H9 (cell line): Measurements from ENCODE around the gene SKAP1. TPM values are rescaled to one million over a fixed set of nuclear protein-coding genes. Genes with fewer than 3 reads are reported as not detected.

Source experiments
- DNase-seq: peaks from one replicate; pipeline ENCODE4 v3.0.0-alpha.2; 2017
- H2AFZ ChIP-seq: one replicate; pipeline ENCODE4 v1.6.1; 2013; ENCODE audit warnings: mild to moderate bottlenecking, low read length, control low read depth, moderate library complexity
- H2AK5ac ChIP-seq: 2 replicates; pipeline ENCODE4 v1.6.1; 2013; ENCODE audit warnings: low read length, control low read depth, mixed read lengths; ENCODE audit not compliant: insufficient read length
- H2BK120ac ChIP-seq: one replicate; pipeline ENCODE4 v1.6.1; 2013; ENCODE audit warnings: low read depth, mild to moderate bottlenecking, low read length, control low read depth, inconsistent platforms; ENCODE audit not compliant: poor library complexity, severe bottlenecking
- H2BK12ac ChIP-seq: 2 replicates; pipeline ENCODE4 v1.6.1; 2013; ENCODE audit warnings: low read length, control low read depth, mixed read lengths, low read depth; ENCODE audit not compliant: insufficient read length
- H2BK15ac ChIP-seq: 2 replicates; pipeline ENCODE4 v1.6.1; 2013; ENCODE audit warnings: low read depth, low read length, control low read depth
- H2BK20ac ChIP-seq: one replicate; pipeline ENCODE4 v1.6.1; 2013; ENCODE audit warnings: low read depth, mild to moderate bottlenecking, low read length, control low read depth, inconsistent platforms; ENCODE audit not compliant: poor library complexity, severe bottlenecking
- H2BK5ac ChIP-seq: 2 replicates; pipeline ENCODE4 v1.6.1; 2013; ENCODE audit warnings: low read length, control low read depth, mixed read lengths; ENCODE audit not compliant: insufficient read length
- H3K14ac ChIP-seq: 2 replicates; pipeline ENCODE4 v1.6.1; 2013; ENCODE audit warnings: low read length, control low read depth; ENCODE audit not compliant: insufficient read depth
- H3K18ac ChIP-seq: 2 replicates; pipeline ENCODE4 v1.6.1; 2013; ENCODE audit warnings: low read depth, mild to moderate bottlenecking, mixed read lengths, low read length, control low read depth; ENCODE audit not compliant: insufficient read length
- H3K23ac ChIP-seq: 2 replicates; pipeline ENCODE4 v1.6.1; 2013; ENCODE audit warnings: low read length, control low read depth, mixed read lengths, low read depth; ENCODE audit not compliant: insufficient read length
- H3K23me2 ChIP-seq: 2 replicates; pipeline ENCODE4 v1.6.1; 2013; ENCODE audit warnings: low read depth, mild to moderate bottlenecking, mixed read lengths, low read length, control low read depth; ENCODE audit not compliant: insufficient read length, poor library complexity, severe bottlenecking
- H3K27ac ChIP-seq: 2 replicates; pipeline ENCODE4 v1.5.1; 2013; ENCODE audit warnings: low read length, control low read depth, mixed read lengths, low read depth; ENCODE audit not compliant: insufficient read length
- H3K27me3 ChIP-seq: 2 replicates; pipeline ENCODE4 v1.6.1; 2013; ENCODE audit warnings: low read length, control low read depth, inconsistent platforms; ENCODE audit not compliant: insufficient read depth
- H3K4ac ChIP-seq: 2 replicates; pipeline ENCODE4 v1.6.1; 2013; ENCODE audit warnings: low read depth, mild to moderate bottlenecking, control low read depth, inconsistent platforms, low read length, moderate library complexity
- H3K4me1 ChIP-seq: 2 replicates; pipeline ENCODE4 v1.6.1; 2013; ENCODE audit warnings: low read length, control low read depth, inconsistent platforms; ENCODE audit not compliant: insufficient read depth
- H3K4me2 ChIP-seq: 2 replicates; pipeline ENCODE4 v1.6.1; 2013; ENCODE audit warnings: low read length, control low read depth, mixed read lengths; ENCODE audit not compliant: insufficient read length, insufficient read depth
- H3K56ac ChIP-seq: 2 replicates; pipeline ENCODE4 v1.6.1; 2013; ENCODE audit warnings: low read depth, mild to moderate bottlenecking, mixed read lengths, low read length, control low read depth; ENCODE audit not compliant: insufficient read length
- H3K79me1 ChIP-seq: 2 replicates; pipeline ENCODE4 v1.6.1; 2013; ENCODE audit warnings: low read depth, mild to moderate bottlenecking, moderate library complexity, low read length, control low read depth, inconsistent platforms; ENCODE audit not compliant: insufficient read depth, poor library complexity, severe bottlenecking
- H3K79me2 ChIP-seq: 2 replicates; pipeline ENCODE4 v1.6.1; 2013; ENCODE audit warnings: low read length, control low read depth, inconsistent platforms; ENCODE audit not compliant: insufficient read depth
- H3K9ac ChIP-seq: 2 replicates; pipeline ENCODE4 v1.6.1; 2013; ENCODE audit warnings: low read length, control low read depth, mixed read lengths; ENCODE audit not compliant: insufficient read length; ENCODE audit errors: extremely low read depth
- H3K9me3 ChIP-seq: one replicate; pipeline ENCODE4 v1.6.1; 2013; ENCODE audit warnings: low read depth, low read length, inconsistent platforms; ENCODE audit not compliant: control insufficient read depth
- H3T11ph ChIP-seq: one replicate; pipeline ENCODE4 v1.6.1; 2013; ENCODE audit warnings: mild to moderate bottlenecking, low read length, control low read depth, inconsistent platforms
- H4K20me1 ChIP-seq: one replicate; pipeline ENCODE4 v1.6.1; 2013; ENCODE audit not compliant: control insufficient read depth, insufficient read length, insufficient read depth
- H4K5ac ChIP-seq: 2 replicates; pipeline ENCODE4 v1.6.1; 2013; ENCODE audit warnings: low read depth, mild to moderate bottlenecking, mixed read lengths, low read length, control low read depth; ENCODE audit not compliant: insufficient read length
- H4K8ac ChIP-seq: replicated peaks from 2 replicates; pipeline ENCODE4 v1.6.1; 2013; ENCODE audit warnings: low read length, control low read depth, mixed read lengths, low read depth; ENCODE audit not compliant: insufficient read length
- H4K91ac ChIP-seq: 2 replicates; pipeline ENCODE4 v1.6.1; 2013; ENCODE audit warnings: low read depth, mild to moderate bottlenecking, moderate library complexity, mixed read lengths, low read length, control low read depth; ENCODE audit not compliant: insufficient read length
- H3K27ac Mint-ChIP-seq, 3 experiments: 2 replicates in 2 of 3; 3 replicates in 1 of 3; pipeline ENCODE4 v1.8.0; 2020 to 2021; ENCODE audit warnings: mixed read lengths in 3 of 3, mild to moderate bottlenecking in 1 of 3, moderate library complexity in 1 of 3
- H3K27me3 Mint-ChIP-seq: 2 replicates; pipeline ENCODE4 v1.8.0; 2021; ENCODE audit warnings: low read depth, mild to moderate bottlenecking, moderate library complexity, mixed read lengths
- H3K36me3 Mint-ChIP-seq, 3 experiments: 2 replicates in 2 of 3; 3 replicates in 1 of 3; pipeline ENCODE4 v1.8.0; 2020 to 2021; ENCODE audit warnings: low read depth in 3 of 3, mixed read lengths in 3 of 3; ENCODE audit not compliant: insufficient read depth in 1 of 3
- H3K4me1 Mint-ChIP-seq, 2 experiments: 2 replicates each; pipeline ENCODE4 v1.8.0; 2020; ENCODE audit warnings: mixed read lengths in 2 of 2
- H3K4me3 Mint-ChIP-seq, 2 experiments: 2 replicates in 1 of 2; 3 replicates in 1 of 2; pipeline ENCODE4 v1.8.0; 2020 to 2021; ENCODE audit warnings: mild to moderate bottlenecking in 2 of 2, mixed read lengths in 2 of 2, moderate library complexity in 1 of 2
- H3K9me3 Mint-ChIP-seq, 2 experiments: 2 replicates in 1 of 2; 3 replicates in 1 of 2; pipeline ENCODE4 v1.8.0; 2020; ENCODE audit warnings: mild to moderate bottlenecking in 2 of 2, mixed read lengths in 2 of 2, moderate library complexity in 1 of 2
- WGBS: extraction: QIAGEN DNeasy Blood & Tissue Kit; methylation state at CpG from one replicate; pipeline ENCODE4 v1.1.7; 2013; ENCODE audit warnings: missing lambda C conversion rate, low lambda C conversion rate, mixed read lengths; ENCODE audit not compliant: insufficient read length; ENCODE audit errors: extremely low coverage; 5-methylcytosine and 5-hydroxymethylcytosine counted together
- total RNA-seq: library from RNA; stranded (reverse); gene quantifications from 2 replicates; pipeline ENCODE4 v1.2.1, GENCODE V29; 2021
- TF ChIP-seq, protein P1 (sequence below): fragments of 200-600 bp; sonication (generic); conservative IDR thresholded peaks from 3 replicates; pipeline ENCODE4 v1.8.0; 2021; ENCODE audit warnings: antibody characterized with exemption, mild to moderate bottlenecking

SKAP1 gene
- total RNA-seq, 1 experiment from 2014 or later = not detected

DNA sequence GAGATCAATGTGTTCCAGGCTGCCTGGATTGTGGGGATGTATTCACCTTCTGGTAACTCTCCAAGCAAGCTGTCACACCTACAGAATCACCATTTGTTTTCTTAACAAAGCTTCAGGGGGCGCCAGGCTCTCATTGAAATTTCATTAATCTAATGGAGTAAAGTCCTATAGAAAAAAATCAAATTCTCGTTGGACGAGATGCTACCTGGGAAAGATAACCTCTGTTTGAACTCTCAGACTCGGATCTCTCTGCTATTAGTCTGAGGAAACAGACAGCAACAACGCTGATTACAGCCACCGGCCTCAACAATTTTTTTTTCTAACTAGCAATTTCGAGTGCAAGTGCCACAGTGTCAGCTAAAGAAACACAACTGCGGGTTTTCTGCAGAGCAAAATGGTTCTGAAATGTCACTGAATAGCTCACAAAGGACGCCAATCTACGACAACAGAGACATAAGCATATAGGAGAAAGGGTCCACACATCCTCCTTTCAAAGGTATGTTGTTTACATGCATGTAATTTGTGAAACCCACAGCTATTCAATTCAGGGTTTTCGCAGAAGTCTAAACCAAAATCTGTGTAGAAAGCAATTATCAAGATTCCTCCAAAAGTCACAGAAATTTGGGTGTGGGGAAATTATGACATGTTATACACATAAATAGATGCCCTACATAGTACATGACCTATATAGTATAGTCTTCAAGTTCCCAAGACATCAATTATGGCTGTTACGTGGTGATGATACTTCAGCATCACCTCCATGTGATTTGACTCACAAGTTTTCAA, 135.8 kb downstream of the SKAP1 start:
- Histone ChIP-seq H3K9ac (no peak overlapping the region), H3K27me3 (no peaks in the 10 kb centered on the region), H3K4me2 (no peak overlapping the region), H3K4ac (no peak overlapping the region), H2BK12ac (no peak overlapping the region), H4K5ac (no peak overlapping the region), H2AFZ (no peak overlapping the region), H2BK120ac (no peak overlapping the region), H2BK20ac (no peak overlapping the region), H3K4me1 (no peaks in the 10 kb centered on the region), H3T11ph (no peak overlapping the region), H3K79me1 (no peaks in the 10 kb centered on the region), H3K23ac (no peak overlapping the region), H4K91ac (no peak overlapping the region), H4K20me1 (no peaks in the 10 kb centered on the region), H3K9me3 (no peaks in the 10 kb centered on the region), H3K18ac (no peak overlapping the region), H4K8ac (no peak overlapping the region), H3K79me2 (no peaks in the 10 kb centered on the region), H3K27ac (no peak overlapping the region), H3K14ac (no peak overlapping the region), H2AK5ac (no peak overlapping the region), H3K23me2 (no peaks in the 10 kb centered on the region), H2BK15ac (no peak overlapping the region), H3K56ac (no peak overlapping the region), H2BK5ac (no peak overlapping the region)
- H3K4me3 Mint-ChIP-seq = no peak overlapping the region
- no peaks in the 10 kb centered on the region for H3K9me3 Mint-ChIP-seq
- DNase-seq = no peak
- peaks cover 9% of the 10 kb centered on the region for H3K27me3 Mint-ChIP-seq
- H3K27ac Mint-ChIP-seq = no peak overlapping the region
- no CpG with 5 or more reads among the region's 12 CpGs for WGBS
- peaks cover 9 to 14% of the 10 kb centered on the region in 2 experiments for H3K4me1 Mint-ChIP-seq
- H3K36me3 Mint-ChIP-seq = no peaks in the 10 kb centered on the region
- TF ChIP-seq, protein P1, sequence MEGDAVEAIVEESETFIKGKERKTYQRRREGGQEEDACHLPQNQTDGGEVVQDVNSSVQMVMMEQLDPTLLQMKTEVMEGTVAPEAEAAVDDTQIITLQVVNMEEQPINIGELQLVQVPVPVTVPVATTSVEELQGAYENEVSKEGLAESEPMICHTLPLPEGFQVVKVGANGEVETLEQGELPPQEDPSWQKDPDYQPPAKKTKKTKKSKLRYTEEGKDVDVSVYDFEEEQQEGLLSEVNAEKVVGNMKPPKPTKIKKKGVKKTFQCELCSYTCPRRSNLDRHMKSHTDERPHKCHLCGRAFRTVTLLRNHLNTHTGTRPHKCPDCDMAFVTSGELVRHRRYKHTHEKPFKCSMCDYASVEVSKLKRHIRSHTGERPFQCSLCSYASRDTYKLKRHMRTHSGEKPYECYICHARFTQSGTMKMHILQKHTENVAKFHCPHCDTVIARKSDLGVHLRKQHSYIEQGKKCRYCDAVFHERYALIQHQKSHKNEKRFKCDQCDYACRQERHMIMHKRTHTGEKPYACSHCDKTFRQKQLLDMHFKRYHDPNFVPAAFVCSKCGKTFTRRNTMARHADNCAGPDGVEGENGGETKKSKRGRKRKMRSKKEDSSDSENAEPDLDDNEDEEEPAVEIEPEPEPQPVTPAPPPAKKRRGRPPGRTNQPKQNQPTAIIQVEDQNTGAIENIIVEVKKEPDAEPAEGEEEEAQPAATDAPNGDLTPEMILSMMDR = peak; percentile 24; the same call in 1 of the 3 replicates
